ENCODE measurements around the gene SRPK1.

Gene SRPK1

DNA sequence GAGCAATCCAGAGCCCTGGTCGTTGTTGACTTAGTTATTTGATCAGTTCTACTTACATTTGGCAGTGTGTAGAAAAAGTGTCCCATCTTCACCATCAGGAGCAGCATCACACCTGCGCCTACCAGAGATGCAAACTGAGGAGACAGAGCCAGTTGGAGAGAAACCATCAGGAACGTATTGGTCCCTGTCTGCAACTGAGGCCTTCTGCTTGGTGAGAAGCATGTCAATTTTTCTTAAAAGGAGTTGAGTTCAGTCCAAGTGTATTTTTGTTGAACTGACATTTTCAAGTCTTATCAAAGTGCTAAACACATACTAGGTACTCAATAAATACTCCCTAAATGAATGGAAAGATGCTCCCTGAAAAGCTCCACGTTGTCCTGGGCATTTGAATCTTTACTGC lies 47.9 kb upstream of the SRPK1 start:
- no peaks in the 10 kb centered on the region for H3K9me2 ChIP-seq (replicated peaks; ENCODE audit: control insufficient read depth, low read length)
- no peaks in the 10 kb centered on the region for H3K4me1 ChIP-seq (ENCODE audit: control insufficient read depth, low read length)
- no peaks in the 10 kb centered on the region for H3K79me2 ChIP-seq (ENCODE audit: control insufficient read depth, low read length)
- H3K36me3 ChIP-seq (ENCODE audit: control insufficient read depth, low read length) = no peaks in the 10 kb centered on the region
- H3K4me2 ChIP-seq (ENCODE audit: low read length) = no peak overlapping the region
- no peak for TF ChIP-seq EZH2phosphoT487 (IDR thresholded peaks at IDR 0.05; ENCODE audit: borderline replicate concordance, low read length)
- TF ChIP-seq, protein P1, sequence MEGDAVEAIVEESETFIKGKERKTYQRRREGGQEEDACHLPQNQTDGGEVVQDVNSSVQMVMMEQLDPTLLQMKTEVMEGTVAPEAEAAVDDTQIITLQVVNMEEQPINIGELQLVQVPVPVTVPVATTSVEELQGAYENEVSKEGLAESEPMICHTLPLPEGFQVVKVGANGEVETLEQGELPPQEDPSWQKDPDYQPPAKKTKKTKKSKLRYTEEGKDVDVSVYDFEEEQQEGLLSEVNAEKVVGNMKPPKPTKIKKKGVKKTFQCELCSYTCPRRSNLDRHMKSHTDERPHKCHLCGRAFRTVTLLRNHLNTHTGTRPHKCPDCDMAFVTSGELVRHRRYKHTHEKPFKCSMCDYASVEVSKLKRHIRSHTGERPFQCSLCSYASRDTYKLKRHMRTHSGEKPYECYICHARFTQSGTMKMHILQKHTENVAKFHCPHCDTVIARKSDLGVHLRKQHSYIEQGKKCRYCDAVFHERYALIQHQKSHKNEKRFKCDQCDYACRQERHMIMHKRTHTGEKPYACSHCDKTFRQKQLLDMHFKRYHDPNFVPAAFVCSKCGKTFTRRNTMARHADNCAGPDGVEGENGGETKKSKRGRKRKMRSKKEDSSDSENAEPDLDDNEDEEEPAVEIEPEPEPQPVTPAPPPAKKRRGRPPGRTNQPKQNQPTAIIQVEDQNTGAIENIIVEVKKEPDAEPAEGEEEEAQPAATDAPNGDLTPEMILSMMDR (IDR thresholded peaks at IDR 0.05; ENCODE audit: low read depth, low read length, poor library complexity, severe bottlenecking) = no peak
- H3K27me3 ChIP-seq (ENCODE audit: control insufficient read depth, low read length) = peaks cover 4% of the 10 kb centered on the region; the same call in 1 of the 2 replicates
- no peaks in the 10 kb centered on the region for H4K20me1 ChIP-seq (ENCODE audit: control insufficient read depth, insufficient read depth, low read depth, low read length)
- H3K4me3 ChIP-seq (ENCODE audit: low read length) = no peak overlapping the region
- H3F3A ChIP-seq (ENCODE audit: control insufficient read depth, insufficient read depth) = no peaks in the 10 kb centered on the region
- H3K9me3 ChIP-seq (ENCODE audit: control insufficient read depth, insufficient read depth, low read length) = no peaks in the 10 kb centered on the region
- no peak overlapping the region for H3K27ac ChIP-seq (ENCODE audit: low read depth, low read length)

DNA sequence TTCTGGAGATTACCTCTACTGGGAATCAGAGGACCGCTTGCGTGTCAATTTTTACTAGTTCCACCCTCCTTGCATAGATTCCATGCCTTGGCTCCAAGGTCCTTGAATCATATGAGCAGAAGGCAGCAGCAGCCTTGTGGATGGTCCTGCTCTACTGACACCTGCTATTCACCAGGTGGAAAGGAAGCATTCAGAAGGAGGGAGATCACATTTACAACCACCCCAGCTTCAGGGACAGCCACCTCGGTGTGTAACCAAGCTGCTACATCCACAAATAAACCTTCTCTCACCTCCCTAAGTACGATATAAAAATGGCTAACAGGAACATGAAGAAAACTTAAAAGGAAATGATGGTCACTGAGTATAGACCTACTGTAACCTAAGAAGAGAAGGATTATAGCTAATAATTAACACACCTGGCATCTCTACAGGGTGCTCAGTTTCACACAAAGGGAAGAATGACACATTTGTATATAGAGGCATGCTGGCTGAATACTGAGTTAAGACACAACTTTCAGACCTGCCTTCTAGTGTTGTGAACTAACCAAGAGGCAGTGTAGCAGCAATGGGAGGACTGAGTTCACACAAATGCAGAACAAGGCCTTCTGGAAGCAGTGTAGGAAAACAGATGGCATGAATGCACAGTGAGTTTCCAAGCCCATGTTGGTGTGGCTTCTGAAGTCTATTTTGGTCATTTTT lies 46.3 kb upstream of the SRPK1 start:
- no peaks in the 10 kb centered on the region for H3K36me3 ChIP-seq (ENCODE audit: control insufficient read depth, low read length)
- no peaks in the 10 kb centered on the region for H3K9me3 ChIP-seq (ENCODE audit: control insufficient read depth, insufficient read depth, low read length)
- no peaks in the 10 kb centered on the region for H3K79me2 ChIP-seq (ENCODE audit: control insufficient read depth, low read length)
- H3F3A ChIP-seq (ENCODE audit: control insufficient read depth, insufficient read depth) = no peaks in the 10 kb centered on the region
- no peak overlapping the region for H3K4me2 ChIP-seq (ENCODE audit: low read length)
- H4K20me1 ChIP-seq (ENCODE audit: control insufficient read depth, insufficient read depth, low read depth, low read length) = no peaks in the 10 kb centered on the region
- H3K4me3 ChIP-seq (ENCODE audit: low read length) = no peak overlapping the region
- no peak overlapping the region for H3K27ac ChIP-seq (ENCODE audit: low read depth, low read length)
- TF ChIP-seq, protein P1 (IDR thresholded peaks at IDR 0.05; ENCODE audit: low read depth, low read length, poor library complexity, severe bottlenecking) = no peak
- no peak for TF ChIP-seq EZH2phosphoT487 (IDR thresholded peaks at IDR 0.05; ENCODE audit: borderline replicate concordance, low read length)
- no peaks in the 10 kb centered on the region for H3K4me1 ChIP-seq (ENCODE audit: control insufficient read depth, low read length)
- H3K27me3 ChIP-seq (ENCODE audit: control insufficient read depth, low read length) = peaks cover 9% of the 10 kb centered on the region; the same call in 1 of the 2 replicates
- no peaks in the 10 kb centered on the region for H3K9me2 ChIP-seq (replicated peaks; ENCODE audit: control insufficient read depth, low read length)

DNA sequence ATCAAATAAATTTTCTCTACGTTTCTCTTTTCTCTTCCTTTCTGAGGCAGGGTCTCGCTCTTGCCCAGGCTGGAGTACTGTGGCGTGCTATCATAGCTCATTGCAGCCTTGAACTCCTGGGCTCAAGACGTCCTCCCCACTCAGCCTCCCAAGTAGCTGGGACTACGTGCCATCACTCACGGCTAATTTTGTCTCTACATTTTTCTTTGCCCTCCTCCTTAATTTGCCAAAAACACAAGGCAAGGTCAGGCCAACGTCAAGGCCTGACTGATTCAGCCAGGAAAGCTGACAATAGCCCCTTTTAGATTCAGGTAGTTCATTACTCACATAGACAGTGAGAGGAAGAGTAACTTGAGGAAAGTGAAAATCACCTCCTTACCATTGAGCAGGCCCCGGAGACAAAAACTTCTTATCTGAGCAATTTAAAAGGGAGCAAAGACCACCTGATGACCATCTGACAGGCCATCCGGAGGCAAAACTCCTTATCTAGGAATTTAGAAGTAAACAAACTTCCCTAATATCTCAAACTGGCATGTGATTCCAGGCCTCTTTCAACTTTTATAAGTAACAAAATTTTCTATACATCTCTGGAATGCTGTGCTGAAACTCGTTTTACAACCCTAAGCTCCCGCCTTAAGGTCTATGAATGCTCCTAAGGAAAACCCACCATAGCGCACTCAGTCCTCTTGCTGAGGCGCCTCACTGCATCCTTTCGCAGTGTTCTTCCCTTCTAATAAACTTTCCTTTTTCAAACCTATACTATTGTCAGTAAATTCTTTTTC lies 42.1 kb upstream of the SRPK1 start:
- Histone ChIP-seq H3K27me3 (ENCODE audit: control insufficient read depth, low read length) (peaks cover 44% of the 10 kb centered on the region), H3F3A (ENCODE audit: control insufficient read depth, insufficient read depth) (no peaks in the 10 kb centered on the region), H3K36me3 (ENCODE audit: control insufficient read depth, low read length) (no peaks in the 10 kb centered on the region), H3K4me2 (ENCODE audit: low read length) (no peak overlapping the region), H3K9me3 (ENCODE audit: control insufficient read depth, insufficient read depth, low read length) (no peaks in the 10 kb centered on the region), H3K27ac (ENCODE audit: low read depth, low read length) (no peak overlapping the region), H3K79me2 (ENCODE audit: control insufficient read depth, low read length) (no peaks in the 10 kb centered on the region), H3K4me3 (ENCODE audit: low read length) (no peak overlapping the region), H3K9me2 (replicated peaks; ENCODE audit: control insufficient read depth, low read length) (no peaks in the 10 kb centered on the region), H4K20me1 (ENCODE audit: control insufficient read depth, insufficient read depth, low read depth, low read length) (no peaks in the 10 kb centered on the region), H3K4me1 (ENCODE audit: control insufficient read depth, low read length) (no peaks in the 10 kb centered on the region)
- TF ChIP-seq EZH2phosphoT487 (IDR thresholded peaks at IDR 0.05; ENCODE audit: borderline replicate concordance, low read length) = no peak
- TF ChIP-seq, protein P1 (IDR thresholded peaks at IDR 0.05; ENCODE audit: low read depth, low read length, poor library complexity, severe bottlenecking) = no peak

Measured in DOHH2 (cell line).